Measurements from ENCODE around the gene ASMT. TPM values are rescaled to one million over a fixed set of nuclear protein-coding genes. Genes with fewer than 3 reads are reported as not detected.
A peak's percentile ranks its signal among the peaks of the same experiment; 100 is the strongest.

The ASMT gene
- total and polyA plus RNA-seq, 10 of the 15 experiments (the other 5 are each of a cell fraction or from before 2014, with no cell fraction given), result 0.18 to 0.29 TPM; not detected in 8

DNA sequence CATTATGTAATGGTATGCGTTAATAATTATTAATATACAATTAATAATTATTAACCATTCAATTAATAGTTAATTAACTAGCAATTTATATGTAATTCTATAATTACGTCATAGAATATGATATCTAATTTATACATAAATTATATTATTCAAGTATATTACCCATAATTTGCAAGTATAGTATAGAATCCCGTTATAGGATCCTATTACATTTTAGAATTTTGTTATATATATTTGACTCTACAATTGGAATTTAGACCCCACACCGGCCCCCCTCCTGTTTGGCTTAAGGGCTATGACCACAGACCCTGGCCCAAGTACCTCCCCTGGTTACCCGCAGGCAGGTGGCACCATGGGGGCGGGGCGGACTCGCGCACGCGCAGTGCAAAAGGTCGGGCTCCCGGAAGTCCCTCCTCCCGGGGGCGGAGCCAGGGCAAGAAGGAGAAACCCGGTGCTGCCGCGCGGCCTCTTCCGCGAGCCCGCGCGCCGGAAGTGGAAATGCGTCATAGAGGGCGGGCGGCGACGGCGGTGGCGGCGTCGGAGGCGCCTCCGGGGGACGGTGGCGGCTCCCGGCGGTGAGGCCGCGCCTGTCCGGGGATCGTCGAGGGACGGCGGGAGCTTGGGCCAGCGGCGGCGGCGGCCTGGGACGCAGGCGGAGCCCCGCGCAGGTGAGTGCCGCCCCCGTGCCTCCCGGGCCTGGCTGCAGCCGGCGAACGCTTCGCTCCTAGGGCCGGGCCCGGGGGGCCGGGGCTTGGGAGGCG, 23.6 kb upstream of the ASMT start, which contains the start of gene AKAP17A (continued):
- TF ChIP-seq, protein P1, sequence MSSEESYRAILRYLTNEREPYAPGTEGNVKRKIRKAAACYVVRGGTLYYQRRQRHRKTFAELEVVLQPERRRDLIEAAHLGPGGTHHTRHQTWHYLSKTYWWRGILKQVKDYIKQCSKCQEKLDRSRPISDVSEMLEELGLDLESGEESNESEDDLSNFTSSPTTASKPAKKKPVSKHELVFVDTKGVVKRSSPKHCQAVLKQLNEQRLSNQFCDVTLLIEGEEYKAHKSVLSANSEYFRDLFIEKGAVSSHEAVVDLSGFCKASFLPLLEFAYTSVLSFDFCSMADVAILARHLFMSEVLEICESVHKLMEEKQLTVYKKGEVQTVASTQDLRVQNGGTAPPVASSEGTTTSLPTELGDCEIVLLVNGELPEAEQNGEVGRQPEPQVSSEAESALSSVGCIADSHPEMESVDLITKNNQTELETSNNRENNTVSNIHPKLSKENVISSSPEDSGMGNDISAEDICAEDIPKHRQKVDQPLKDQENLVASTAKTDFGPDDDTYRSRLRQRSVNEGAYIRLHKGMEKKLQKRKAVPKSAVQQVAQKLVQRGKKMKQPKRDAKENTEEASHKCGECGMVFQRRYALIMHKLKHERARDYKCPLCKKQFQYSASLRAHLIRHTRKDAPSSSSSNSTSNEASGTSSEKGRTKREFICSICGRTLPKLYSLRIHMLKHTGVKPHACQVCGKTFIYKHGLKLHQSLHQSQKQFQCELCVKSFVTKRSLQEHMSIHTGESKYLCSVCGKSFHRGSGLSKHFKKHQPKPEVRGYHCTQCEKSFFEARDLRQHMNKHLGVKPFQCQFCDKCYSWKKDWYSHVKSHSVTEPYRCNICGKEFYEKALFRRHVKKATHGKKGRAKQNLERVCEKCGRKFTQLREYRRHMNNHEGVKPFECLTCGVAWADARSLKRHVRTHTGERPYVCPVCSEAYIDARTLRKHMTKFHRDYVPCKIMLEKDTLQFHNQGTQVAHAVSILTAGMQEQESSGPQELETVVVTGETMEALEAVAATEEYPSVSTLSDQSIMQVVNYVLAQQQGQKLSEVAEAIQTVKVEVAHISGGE (CRISPR knock-in tag; IDR thresholded peaks at IDR 0.05), result peak; percentile 71
- TF ChIP-seq, protein P2, sequence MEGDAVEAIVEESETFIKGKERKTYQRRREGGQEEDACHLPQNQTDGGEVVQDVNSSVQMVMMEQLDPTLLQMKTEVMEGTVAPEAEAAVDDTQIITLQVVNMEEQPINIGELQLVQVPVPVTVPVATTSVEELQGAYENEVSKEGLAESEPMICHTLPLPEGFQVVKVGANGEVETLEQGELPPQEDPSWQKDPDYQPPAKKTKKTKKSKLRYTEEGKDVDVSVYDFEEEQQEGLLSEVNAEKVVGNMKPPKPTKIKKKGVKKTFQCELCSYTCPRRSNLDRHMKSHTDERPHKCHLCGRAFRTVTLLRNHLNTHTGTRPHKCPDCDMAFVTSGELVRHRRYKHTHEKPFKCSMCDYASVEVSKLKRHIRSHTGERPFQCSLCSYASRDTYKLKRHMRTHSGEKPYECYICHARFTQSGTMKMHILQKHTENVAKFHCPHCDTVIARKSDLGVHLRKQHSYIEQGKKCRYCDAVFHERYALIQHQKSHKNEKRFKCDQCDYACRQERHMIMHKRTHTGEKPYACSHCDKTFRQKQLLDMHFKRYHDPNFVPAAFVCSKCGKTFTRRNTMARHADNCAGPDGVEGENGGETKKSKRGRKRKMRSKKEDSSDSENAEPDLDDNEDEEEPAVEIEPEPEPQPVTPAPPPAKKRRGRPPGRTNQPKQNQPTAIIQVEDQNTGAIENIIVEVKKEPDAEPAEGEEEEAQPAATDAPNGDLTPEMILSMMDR (IDR thresholded peaks at IDR 0.05 in 2 of 3, conservative IDR thresholded peaks at IDR 0.05 in 1 of 3; ENCODE audit: control insufficient read depth in 2 of 3, extremely low read depth in 1 of 3, insufficient read depth in 1 of 3, low read depth in 3 of 3, low read length in 3 of 3), result peak in 2 of 3 experiments; percentile 3 to 25; a peak in 1 of 6 replicates
- peak; percentile 24; the same call in 1 of the 2 replicates for TF ChIP-seq PAX5 (IDR thresholded peaks at IDR 0.05; ENCODE audit: borderline replicate concordance, low read depth, low read length)
- no peak for TF ChIP-seq KDM1A (IDR thresholded peaks at IDR 0.05; ENCODE audit: borderline replicate concordance)
- TF ChIP-seq ZNF24 (IDR thresholded peaks at IDR 0.05), result peak; percentile 42; the same call in 1 of the 2 replicates
- TF ChIP-seq, protein P3, sequence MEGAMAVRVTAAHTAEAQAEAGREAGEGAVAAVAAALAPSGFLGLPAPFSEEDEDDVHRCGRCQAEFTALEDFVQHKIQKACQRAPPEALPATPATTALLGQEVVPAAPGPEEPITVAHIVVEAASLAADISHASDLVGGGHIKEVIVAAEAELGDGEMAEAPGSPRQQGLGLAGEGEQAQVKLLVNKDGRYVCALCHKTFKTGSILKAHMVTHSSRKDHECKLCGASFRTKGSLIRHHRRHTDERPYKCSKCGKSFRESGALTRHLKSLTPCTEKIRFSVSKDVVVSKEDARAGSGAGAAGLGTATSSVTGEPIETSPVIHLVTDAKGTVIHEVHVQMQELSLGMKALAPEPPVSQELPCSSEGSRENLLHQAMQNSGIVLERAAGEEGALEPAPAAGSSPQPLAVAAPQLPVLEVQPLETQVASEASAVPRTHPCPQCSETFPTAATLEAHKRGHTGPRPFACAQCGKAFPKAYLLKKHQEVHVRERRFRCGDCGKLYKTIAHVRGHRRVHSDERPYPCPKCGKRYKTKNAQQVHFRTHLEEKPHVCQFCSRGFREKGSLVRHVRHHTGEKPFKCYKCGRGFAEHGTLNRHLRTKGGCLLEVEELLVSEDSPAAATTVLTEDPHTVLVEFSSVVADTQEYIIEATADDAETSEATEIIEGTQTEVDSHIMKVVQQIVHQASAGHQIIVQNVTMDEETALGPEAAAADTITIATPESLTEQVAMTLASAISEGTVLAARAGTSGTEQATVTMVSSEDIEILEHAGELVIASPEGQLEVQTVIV (IDR thresholded peaks at IDR 0.05; ENCODE audit: borderline replicate concordance, partially characterized antibody), result peak; percentile 70
- TF ChIP-seq ZNF274 (IDR thresholded peaks at IDR 0.05; ENCODE audit: insufficient read depth, insufficient read length), result no peak
- no peak for TF ChIP-seq RCOR1 (conservative IDR thresholded peaks at IDR 0.05; ENCODE audit: low read depth, low read length)
- TF ChIP-seq ZNF384 (IDR thresholded peaks at IDR 0.05; ENCODE audit: borderline replicate concordance, low read depth, low read length), result no peak
- TF ChIP-seq, protein P4, sequence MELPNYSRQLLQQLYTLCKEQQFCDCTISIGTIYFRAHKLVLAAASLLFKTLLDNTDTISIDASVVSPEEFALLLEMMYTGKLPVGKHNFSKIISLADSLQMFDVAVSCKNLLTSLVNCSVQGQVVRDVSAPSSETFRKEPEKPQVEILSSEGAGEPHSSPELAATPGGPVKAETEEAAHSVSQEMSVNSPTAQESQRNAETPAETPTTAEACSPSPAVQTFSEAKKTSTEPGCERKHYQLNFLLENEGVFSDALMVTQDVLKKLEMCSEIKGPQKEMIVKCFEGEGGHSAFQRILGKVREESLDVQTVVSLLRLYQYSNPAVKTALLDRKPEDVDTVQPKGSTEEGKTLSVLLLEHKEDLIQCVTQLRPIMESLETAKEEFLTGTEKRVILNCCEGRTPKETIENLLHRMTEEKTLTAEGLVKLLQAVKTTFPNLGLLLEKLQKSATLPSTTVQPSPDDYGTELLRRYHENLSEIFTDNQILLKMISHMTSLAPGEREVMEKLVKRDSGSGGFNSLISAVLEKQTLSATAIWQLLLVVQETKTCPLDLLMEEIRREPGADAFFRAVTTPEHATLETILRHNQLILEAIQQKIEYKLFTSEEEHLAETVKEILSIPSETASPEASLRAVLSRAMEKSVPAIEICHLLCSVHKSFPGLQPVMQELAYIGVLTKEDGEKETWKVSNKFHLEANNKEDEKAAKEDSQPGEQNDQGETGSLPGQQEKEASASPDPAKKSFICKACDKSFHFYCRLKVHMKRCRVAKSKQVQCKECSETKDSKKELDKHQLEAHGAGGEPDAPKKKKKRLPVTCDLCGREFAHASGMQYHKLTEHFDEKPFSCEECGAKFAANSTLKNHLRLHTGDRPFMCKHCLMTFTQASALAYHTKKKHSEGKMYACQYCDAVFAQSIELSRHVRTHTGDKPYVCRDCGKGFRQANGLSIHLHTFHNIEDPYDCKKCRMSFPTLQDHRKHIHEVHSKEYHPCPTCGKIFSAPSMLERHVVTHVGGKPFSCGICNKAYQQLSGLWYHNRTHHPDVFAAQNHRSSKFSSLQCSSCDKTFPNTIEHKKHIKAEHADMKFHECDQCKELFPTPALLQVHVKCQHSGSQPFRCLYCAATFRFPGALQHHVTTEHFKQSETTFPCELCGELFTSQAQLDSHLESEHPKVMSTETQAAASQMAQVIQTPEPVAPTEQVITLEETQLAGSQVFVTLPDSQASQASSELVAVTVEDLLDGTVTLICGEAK (IDR thresholded peaks at IDR 0.05; ENCODE audit: borderline replicate concordance), result peak; percentile 89
- peak; percentile 85 for TF ChIP-seq SP1 (IDR thresholded peaks at IDR 0.05; ENCODE audit: low read depth, low read length)
- no peak for TF ChIP-seq MYC (IDR thresholded peaks at IDR 0.05; ENCODE audit: insufficient read depth, insufficient read length, insufficient replicate concordance, low read length, severe bottlenecking)
- no peak for TF ChIP-seq RBBP5 (conservative IDR thresholded peaks at IDR 0.05)
- TF ChIP-seq, protein P5, sequence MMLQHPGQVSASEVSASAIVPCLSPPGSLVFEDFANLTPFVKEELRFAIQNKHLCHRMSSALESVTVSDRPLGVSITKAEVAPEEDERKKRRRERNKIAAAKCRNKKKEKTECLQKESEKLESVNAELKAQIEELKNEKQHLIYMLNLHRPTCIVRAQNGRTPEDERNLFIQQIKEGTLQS (IDR thresholded peaks at IDR 0.05; ENCODE audit: borderline replicate concordance, extremely low read depth, low read depth, low read length), result no peak
- no peak for TF ChIP-seq STAT3 (IDR thresholded peaks at IDR 0.05; ENCODE audit: low read depth, low read length)
- 0 out of 2 replicates have a peak, but pooled peaks have one; percentile 30 for TF ChIP-seq MEF2A (IDR thresholded peaks at IDR 0.05; ENCODE audit: insufficient read depth, low read depth, low read length)
